Stimulated activated CD4-positive, alpha-beta T cell treated with anti-CD3 and anti-CD28 coated beads, Interleukin-15, amount 100 ng/mL, for 24 hours (primary cell): ENCODE data around the gene LDB2.

Experiments
- DNase-seq: peaks from one replicate; pipeline ENCODE4 v3.0.0-alpha.2; 2020

The LDB2 gene

DNA sequence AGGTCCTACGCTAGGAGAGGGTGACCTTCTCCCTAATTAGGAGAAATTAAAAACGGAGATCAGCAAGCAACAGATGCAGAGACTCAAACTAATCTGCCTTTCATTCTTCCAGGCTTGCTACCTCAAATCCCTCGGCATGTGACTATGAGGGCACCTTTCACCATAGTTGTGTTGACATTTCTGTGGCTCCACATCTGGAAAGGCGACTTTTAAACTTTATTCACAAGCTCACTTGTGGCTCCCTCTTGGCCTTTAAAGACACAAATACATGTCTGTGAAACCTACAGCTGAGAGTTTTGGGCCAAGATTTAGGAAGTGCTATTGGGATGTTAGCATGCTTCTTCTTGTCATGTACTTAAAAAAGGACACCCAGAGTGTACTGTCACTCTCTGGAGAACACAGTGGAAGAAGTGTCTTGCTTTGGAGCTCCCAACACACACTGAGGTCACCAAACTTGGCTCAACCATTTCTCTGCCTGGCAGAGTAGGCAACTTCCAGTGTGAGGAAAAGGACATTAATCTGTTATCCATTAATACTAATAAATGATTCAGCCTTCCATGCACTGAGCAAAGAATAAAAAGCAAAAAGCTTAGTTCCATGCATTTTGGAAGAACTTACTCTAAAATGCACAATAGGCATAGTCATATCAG, 60.1 kb downstream of the LDB2 start:
- DNase-seq = no peak

DNA sequence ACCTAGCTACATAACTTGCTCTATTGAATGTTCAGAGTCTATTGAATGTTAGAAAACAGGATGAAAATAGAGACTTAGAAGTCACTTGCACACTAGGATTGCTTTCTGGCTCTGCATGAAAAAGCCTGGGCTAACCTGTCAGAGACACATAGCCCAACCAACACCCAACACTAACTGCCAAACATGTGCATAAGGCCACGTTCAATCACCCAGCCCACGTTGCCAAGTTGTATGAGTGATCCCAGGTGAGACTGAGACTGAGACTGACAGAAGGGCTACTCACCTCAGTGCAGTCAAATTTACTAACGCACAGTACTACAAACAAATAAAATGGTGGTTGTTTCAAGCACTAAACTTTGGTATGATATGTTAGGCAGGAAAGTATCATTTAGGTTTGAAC, 61.0 kb downstream of the LDB2 start:
- no peak for DNase-seq

DNA sequence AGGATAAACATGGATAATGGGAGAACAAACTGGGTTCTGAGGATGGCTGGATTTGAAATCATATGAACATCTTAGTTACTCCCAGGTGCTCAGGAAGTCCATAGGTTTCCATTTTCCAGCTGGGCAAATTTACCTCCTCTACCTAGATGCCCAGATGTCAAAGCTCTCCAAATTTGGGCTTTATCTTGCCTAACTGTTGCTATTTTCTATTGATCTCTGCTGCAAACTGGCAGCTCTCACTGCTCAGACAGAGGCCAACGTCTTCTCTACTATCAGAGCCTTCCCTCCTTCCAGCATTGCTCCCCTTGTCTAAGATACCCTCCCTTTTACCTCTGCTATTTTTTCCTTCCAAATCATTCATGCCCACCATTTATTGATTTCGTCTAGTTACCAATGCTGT, 62.1 kb downstream of the LDB2 start:
- no peak for DNase-seq

DNA sequence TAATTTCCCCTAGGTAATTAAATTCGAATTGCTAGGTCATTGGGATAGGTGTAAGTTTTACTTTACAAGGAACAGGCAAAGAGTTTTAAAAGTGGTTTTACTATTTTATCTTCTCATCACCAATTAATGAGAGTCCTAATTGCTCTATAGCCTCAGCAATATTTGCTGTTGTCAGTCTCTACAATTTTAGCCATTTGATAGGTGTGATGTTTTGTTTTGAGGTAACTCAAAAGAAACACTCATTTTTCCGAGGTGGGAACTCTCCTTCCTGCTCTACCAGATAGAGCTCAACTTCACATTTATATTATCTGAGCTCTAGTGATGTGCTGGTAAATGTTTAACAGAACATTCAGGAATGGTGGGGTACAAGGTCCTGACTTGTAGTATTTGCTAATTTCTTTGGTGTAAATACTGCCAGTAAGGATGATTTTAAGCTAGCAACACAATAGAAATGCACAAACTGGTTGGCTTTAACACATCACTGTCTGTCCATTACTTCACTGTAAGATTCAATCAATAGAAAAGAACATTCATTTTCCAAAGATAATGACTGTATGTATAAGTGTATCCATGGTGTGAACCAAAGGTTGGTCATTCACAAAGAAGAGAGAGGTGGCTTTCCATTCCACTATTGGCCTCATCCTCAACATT, 62.7 kb downstream of the LDB2 start:
- no peak for DNase-seq

DNA sequence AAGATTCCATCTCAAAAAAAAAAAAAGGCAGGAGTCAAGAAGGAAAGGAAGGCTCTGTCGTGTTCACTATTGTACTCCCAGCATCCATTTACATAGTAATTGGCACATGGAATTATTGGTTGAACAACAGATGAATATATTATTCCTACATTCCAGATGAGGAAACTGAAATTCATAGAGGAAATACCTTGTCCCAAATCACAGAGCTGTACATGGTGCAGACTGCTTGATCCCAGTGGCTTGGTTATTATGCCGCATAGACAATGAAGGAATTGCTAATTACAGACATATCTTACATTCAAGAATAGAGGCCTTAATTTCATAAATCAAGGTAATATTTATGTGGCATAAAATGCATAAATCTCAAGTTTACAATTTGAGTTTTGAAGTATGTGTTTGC, 63.6 kb downstream of the LDB2 start:
- no peak for DNase-seq

DNA sequence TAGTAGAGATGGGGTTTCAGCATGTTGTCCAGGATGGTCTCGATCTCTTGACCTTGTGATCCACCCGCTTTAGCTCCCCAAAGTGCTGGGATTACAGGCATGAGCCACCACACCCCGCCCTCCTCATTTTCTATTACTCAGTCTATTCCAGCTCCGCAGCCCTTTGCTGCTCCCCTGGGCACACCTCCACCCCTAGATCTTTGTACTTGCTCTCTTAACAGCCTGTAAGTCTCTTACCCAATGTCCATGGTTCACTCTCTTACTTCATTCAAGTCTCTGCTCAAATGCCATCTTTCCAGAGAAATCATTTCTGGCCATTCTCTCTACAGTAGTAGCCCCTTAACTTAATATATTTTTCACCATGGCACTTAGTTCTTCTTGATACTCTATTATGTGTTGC, 64.7 kb downstream of the LDB2 start:
- no peak for DNase-seq

DNA sequence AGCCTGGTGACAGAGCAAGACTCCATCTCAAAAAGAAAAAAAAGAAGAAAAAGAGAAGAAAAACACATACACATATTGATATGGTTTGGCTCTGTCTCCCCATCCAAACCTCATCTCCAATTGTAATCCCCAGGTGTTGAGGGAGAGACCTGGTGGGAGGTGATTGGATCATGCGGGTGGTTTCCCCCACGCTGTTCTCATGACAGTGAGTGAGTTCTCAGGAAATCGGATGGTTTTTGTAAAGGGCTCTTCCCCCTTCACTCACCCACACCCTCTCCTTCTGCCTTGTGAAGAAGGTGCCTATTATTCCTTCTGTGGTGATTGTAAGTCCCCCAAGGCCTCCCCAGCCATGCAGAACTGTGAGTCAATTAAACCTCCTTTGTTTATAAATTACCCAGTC, 68.4 kb downstream of the LDB2 start:
- DNase-seq = no peak

DNA sequence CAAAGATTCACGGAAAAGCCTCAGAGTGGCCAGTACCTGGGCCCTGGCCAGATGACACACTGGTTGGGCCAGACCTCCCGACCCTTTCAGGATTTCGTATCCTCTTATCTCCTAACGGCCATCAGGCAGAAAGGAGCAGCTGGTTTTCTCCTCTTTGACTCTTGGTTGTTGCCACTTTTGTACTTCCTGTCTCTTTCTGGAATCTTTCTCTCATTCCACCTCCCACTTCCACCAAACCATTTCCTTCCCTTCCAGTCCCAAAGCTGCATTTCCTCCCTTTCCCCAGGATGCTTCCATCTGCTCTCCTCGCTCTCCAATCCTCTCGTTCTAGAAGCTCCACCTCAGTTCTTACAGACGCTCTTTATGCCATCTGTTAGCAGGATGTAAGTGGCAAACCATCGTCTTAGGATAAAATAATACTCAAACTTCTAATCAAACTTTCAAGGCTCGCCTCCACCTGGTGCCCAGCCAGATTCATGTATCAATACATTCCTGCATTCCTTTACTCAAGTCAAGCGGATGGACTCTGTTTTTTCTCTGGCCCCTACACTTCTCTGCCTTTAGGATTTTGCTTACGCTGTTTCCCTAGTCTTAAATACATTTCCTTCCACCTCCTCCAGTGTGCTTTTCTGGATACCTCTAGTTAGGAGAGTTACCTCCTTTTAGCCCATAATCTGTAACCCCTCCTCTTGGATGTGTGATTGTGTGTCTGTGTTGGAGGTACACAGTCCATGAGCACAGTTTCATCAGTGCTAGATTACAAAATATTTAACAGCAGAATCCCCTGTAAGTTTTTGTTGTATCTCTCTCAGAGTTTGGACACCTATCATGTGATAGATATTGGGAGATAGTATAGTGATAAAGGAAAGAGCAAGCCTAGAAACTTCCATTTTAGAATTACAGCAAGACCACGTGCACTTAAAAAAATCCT, 70.4 kb downstream of the LDB2 start:
- DNase-seq = no peak

DNA sequence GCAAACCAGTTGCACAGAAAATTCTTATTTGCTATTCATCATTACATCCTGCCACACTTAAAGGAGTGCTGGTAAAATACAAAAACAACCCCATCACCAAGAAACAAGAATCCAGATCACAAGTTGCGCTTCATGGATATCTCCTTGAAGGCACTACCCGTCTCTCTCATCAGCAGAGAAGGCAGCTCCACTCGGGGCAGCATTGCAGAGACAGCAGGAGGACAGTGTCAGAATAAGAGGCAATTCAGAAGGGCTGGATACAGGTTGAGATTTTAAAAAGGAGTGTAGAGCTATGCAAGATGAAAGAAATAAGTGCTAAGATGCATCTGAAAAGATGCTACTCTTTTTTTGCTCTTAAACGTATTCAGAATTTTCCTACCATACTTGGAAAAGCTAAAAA, 71.4 kb downstream of the LDB2 start:
- DNase-seq = no peak

DNA sequence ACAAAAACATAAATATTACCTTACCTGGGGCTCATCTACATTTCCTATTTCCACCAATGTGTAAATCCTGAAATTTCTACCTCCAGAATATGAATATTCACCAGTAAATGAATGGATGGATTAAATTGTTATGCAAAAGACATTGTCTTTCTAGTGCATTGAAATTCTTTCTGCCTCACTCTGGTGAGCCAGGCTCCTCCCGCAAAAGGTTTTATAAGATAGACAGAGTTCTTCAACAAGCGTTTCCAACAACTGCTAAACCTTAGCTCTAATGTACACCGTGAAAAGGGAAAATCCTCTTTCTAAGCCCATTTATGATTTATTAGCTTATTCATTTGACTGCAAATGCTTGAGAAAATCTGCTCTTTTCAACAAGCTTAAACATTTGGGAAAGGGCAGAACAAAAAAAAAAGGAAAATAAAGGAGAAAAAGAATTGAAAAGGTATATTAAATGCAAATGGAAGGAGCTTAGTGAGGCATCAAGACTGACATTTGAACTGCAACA, 72.0 kb downstream of the LDB2 start:
- no peak for DNase-seq

DNA sequence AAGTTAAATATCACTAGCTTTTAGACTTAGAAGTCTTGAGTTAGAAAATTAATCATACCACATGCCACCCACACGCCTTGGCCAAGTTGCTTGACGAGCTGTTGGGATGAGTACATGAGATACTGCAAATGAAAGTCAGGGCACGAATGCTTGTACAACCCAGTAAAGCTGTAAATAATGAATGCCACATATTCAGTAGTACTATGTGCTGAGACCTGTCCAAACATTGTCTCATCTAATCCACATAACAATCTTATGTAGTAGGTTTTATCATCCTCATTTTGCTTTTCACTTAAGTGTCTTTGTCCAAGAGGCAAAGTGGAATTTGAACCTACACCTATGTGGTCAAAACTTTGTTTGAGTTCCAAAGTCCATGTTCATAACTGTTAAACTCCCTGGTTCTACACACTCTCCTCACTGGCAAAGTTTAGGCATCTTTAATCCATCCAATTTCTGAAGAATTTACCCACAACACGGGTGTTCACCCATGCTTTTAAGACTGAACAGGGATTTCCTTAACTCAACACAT, 74.1 kb downstream of the LDB2 start:
- no peak for DNase-seq

DNA sequence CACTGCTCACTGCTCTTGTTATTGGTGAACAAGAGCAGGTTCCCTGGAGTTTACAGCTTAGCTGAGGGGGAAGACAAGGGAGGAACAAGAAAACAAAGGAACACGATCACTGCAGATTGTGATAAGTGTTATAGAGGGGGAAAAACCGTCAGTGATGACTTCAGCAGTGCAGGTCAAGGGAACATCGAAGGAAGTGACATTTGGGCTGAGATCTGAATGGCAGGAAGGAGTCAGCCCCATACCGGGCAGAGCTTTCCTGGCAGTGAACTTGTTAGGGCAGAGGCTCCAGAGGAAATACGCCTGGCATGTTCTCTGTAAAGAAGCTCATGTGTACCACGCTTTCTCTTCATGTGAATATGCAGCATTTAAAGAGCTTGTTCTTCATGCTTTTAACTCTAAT, 78.1 kb downstream of the LDB2 start:
- DNase-seq = no peak

DNA sequence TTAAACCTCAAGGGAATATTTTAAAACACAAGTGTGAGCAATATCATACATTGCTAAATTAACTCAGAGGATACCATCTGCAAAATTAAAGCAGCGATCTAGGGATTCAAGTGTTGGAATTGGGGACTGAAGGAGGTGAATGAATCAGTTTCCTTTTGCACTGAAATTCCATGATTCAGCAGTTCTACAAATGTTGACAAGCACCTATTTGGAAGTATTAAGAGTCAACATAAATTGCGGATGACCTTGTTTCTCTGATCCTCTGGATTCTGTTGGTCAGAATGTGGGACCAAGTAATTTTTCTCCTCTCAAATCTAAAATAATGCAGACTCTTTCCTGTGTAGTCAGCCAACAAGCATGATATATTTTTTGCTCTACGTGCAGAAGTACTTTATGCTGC, 78.8 kb downstream of the LDB2 start:
- DNase-seq = no peak

DNA sequence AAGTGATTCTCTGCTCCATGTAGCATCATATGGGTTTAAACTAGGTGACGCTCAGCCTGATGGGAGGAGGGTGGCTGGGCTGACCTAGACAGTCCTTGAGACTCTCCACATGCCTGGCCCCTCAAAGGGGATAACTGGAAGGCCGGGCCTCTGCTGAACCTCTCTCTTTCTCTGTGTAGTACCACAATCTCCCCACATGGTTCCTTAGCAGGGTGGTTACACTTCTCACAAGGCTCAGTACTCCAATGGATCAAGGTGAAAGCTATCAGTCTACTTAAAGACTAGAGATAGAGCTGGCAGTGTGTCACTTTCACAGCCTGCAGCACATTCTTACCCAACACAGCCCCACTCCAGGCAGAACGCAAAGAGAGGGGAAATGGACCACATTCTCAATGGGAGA, 80.4 kb downstream of the LDB2 start:
- DNase-seq = no peak

DNA sequence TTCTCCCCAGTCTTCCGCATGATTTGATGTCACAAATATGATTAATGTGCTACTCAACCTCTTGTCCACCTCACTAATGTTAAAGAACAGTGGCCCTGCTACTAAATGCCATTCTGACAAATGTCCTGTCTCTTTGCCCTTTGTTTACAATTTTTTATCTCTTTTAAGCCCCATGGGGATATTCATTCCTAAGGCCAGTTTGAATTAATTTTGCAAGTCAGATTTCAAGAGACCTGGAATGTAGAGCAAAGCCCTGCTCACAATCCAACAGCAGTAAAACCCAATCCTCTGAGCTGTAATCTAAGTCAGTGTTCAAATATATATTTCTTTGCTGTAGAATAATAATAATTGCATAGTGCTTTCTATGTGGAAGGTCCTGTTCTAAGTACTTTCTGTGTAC, 81.2 kb downstream of the LDB2 start:
- DNase-seq = no peak

DNA sequence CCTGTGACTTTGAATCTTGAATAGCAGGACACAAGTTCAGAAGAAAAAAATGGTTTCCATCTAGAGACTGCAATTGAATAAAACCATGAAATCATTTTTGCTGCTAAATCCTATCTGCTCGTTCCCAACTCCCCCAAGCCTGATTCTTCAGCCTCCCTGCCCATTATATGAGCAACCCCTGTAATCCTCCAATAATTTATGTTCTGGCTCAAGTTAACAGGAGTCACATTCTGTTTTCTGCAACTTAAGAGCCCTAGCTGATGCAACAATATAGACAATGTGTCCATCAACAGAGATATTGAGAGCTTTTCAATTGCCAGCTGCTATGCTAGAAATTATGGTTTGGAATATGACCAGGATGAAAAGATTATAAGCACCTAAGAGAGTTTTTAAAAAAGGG, 84.1 kb downstream of the LDB2 start:
- DNase-seq = no peak

DNA sequence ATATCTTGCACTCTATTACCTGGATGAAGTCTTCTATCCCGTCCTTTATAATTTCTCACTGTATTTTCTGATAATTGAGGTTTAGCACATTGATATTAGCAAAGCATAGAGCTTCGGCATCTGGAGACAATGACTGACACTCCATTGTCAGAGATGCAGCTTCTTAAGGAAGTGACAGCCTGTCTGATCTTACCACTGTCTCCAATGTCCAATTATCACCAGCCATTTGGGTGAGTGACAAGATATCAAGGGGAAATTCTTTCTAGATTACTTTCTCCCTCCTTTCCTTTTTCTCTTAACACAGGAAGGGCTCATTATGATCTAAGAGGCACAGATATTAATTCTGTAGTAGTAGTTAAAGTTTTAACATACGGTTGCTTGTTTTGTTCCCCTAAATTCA, 86.4 kb downstream of the LDB2 start:
- no peak for DNase-seq

DNA sequence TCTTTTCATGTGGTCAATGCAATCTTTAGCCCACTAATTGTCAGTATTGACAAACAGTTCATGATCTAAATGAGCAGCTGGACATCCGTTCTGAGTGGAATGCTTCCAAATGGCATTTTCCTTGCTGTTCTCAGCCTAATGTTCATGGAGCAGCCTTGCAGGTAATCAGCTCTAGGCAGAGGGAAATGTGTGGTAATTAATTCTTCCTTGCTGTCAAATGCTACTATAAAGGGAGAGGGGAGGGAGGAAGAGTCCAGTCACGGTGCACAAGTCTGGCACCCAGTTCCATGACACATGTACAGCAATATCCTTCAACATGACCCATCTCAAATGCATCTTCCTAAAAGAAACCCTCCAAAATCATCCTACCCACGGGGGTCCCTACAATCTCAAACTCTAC, 88.5 kb downstream of the LDB2 start:
- DNase-seq = no peak

DNA sequence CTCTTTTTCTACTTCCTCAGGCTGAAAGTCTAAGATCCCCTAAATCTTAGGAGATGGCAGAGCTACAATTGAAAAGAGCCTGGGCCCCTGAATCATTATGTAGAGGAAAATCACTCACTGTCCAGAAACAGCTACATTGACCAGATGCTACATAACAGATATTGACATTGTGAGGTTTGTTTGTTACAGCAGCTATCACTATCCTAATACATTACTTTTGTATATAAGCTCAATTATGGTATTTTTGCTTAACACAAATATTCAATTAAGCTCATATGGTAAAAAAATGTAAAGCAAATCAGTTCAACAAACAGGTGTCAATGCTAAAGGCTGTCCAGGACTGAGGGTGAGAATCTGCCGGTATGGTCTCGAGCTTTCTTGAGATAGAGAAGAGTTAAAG, 89.4 kb downstream of the LDB2 start:
- no peak for DNase-seq

DNA sequence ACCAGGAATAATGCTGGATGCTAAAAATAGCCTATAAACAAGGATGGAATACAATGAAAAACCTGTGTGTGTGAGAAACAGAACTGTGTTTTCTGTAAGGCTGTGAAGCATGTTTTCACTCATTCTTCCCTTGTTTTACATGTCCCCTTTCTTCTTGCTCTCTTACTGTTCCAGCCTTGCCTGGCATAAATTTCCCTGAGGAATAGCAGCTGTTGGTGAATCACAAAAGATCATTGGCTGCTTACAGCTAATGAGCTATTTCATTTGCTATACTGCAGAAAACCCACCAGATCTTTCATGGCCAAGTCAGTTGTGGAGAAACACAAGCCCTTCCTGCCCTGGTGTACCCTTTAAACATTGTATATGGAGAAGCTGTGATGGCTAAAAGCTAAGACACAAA, 91.1 kb downstream of the LDB2 start:
- DNase-seq = no peak

DNA sequence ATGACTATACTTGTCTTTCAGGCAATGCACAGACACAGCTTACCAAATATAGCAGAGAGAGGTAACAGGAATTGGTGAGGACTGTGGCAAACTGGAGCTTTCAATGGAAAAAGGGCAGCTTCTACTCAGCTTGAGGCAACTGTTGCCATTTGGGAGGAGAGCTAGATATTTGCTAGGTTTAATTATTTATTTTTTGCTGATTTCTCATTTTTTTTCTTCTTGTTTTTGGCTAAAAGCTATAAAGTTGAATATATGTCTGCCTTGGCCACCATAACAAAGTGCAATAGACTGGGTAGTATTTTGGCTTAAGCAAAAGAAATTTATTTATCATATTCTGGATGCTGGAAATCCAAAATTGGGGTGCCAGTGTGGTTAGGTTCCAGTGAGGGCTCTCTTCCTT, 93.9 kb downstream of the LDB2 start:
- no peak for DNase-seq

DNA sequence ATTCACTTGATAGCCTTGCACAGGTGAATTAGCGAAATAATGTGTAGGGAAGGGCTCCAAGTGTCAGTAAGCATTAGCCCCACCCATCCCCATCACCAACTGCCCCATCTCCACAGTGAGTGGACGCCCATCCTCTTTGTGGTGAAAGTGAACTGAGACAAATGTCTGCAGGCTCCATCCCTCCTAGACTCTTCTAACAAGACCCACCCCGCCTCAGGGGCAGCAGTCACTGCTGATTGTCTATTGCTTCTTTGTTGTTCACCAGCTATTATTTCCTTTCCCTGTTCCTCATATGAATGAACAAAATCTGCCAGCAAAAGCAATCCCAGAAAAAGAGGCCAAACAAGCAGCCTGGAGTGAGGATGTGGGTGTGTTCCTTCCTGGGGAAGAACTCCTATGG, 96.4 kb downstream of the LDB2 start:
- no peak for DNase-seq

DNA sequence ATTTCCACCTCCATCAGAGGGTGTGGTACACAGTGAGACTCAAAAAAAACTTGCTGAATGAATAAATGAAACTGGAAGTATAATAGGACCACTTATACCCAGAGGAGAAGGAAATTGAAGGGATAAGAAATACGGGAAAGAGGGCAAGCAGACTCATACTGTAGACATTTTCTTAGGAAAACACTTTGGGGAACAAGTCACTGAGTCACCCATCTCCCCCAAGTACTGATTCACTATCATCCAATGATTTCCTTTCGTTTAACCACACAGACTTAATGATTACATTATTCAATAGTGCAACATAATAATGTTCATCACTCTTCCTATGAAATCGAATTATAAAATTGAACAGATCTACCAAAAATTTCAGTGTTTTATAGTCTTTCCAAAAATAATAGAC, 97.1 kb downstream of the LDB2 start:
- no peak for DNase-seq
